Renal cortical epithelial cell (primary cell): ENCODE results near the gene NAALAD2. TPM values are rescaled to one million over a fixed set of nuclear protein-coding genes. Genes with fewer than 3 reads are reported as not detected.
"Not testable (repeated sequence)": the region's sequence is repeated elsewhere in the genome, so short reads cannot be mapped to it uniquely, and the experiment has no call there.

Experiments used
- DNase-seq: peaks from one replicate; pipeline ENCODE4 v3.0.0-alpha.2; 2011; ENCODE audit warnings: low read depth
- total RNA-seq: library from RNA; depleted of rRNA; stranded (reverse); fragments of >200 nt; gene quantifications from 2 replicates; pipeline ENCODE4 v1.2.3, GENCODE V29; 2014

The NAALAD2 gene
- total RNA-seq: 0.10 TPM in 1 of 2 replicates, not detected in the other

DNA sequence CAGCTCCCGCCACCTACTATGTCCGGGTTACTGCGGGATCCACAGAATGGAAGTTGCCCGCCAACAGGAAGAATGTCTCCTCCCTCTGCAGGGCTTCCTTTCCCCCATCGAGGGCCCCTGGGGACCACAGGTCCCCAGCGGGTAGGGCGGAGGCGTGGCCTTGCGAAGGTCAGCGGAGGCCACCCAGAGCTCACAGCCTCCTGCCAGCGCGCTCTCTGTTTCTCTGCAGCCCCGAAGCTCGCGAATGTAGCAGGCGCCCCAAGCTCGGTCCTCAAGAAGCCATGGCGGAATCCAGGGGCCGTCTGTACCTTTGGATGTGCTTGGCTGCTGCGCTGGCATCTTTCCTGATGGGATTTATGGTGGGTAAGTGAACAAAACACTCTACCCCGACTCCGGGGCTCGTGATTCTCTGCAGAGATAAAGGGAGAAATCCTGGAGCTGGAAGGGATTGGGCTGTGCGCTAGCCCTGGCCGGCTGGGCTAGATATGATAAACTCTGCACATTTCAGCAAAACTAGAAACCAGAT, at the start of gene NAALAD2:
NAALAD2 (plus strand) TSS at position 186 of the 526 bp plus-strand sequence; CDS start at position 282, 96 bp downstream.
- no peak for DNase-seq

DNA sequence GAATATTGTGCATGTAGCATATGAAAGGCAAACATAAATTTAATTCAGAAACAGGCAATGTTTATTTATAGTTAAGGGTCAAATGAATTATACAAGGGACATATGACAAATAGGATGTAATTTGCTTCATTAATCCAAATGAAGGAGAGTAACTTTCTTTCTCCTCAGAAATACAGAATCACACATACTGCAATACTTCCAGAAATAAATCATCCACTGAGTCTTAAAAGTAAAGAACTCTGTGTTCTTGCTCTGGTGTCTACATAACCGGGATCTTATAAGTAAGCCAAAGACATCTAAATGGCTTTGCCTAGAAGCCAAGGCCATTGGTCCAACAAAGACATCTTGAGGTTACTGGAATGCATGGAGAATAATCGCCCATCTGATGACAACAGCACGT, 48.8 kb upstream of the NAALAD2 start, which contains the start of gene UBTFL1:
UBTFL1 (plus strand) TSS at position 301 of the 400 bp plus-strand sequence; CDS start at position 301, 0 bp downstream.
- not testable (repeated sequence) for DNase-seq

DNA sequence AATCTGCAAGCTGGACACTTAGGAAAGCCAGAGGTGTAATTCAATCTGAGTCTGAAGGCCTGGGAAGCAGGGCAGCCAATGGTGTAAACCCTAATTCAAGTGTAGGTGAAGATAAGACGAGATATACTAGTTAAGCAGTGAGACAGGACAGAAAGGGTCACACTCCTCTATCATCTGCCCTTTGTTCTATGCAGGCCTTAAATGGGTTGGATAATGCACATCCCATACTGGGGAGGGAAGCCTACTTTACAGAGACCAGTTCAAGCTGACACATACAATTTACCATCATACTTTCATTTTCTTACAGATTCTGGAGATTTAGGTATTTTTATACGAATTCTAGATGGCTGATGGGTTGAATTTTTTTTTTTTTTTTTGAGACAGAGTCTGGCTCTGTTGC, 45.7 kb upstream of the NAALAD2 start:
- DNase-seq: not testable (repeated sequence)

- not testable (repeated sequence) for DNase-seq
Observed at GRCh38 chr11:90095230-90095924, 39.1 kb upstream of the NAALAD2 start.

GRCh38 chr11:90098261-90098660, 36.2 kb upstream of the NAALAD2 start:
- DNase-seq: not testable (repeated sequence)

GRCh38 chr11:90100431-90100830, 34.0 kb upstream of the NAALAD2 start:
- no peak for DNase-seq

- peak; percentile 15 for DNase-seq
Observed at GRCh38 chr11:90113541-90113940, 20.9 kb upstream of the NAALAD2 start.

GRCh38 chr11:90120191-90120590, 14.3 kb upstream of the NAALAD2 start:
- DNase-seq: no peak

- no peak for DNase-seq
Observed at GRCh38 chr11:90124371-90124770, 10.1 kb upstream of the NAALAD2 start.

DNA sequence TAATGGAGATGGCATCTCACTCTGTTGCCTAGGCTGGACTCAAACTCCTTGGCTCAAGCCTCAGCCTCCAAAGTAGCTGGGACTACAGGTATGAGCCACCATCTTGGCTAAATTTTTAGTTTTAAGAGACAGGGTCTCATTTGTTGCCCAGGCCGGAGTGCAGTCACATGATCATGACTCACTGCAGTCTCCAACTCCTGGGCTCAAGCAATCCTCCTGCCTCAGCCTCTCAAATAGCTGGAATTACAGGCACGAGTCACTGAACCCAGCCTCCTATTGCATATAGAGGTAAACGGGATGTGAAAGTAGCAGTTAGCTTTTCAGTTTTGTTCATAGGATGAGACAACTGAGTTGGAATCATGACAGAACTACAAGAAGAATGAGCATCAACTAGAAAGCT, 9.5 kb upstream of the NAALAD2 start:
- DNase-seq: no peak

DNA sequence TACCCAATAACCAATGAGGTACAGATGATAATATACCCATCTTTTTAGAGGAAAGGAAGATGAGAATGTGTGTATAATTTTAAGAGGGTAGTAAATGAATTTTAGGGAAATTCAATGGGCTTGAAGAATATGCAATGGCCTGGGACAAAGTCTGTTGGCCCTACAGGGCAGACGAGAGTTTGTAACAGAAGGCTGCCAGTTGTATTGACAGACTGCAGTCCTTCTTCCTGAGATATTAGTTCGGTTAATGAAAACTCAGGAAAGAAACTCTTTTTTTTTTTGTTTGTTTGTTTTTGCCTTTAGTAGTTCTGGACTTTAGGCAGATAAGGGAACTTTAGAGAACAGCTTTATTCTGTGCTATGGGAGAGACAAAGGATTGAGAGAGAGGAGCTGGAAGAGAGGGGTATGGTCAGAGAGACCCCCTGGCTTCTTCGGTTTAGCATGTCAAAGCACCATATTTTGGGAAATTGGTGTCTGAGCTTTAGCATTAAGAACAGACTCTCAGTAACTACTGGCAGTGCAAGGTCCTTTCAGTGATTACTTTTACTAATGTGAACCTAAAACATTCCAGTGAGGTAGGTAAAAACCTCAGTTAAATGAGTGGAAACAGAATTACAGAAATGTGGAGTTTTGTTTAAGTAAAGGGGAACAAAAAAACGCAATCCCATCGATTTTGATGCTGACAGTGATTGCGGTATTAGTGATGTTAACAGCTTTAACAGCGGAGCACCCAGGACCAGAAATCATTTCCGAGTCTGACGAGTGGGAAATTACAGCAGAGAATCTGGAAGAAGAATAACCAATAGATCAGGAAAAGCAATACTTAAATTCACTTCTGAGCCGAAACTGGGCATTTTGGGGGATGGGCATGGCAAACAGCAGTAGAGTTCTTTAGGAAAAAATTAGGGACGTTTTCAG, 644 bp upstream of the NAALAD2 start:
- no peak for DNase-seq

GRCh38 chr11:90135016-90135415, 553 bp downstream of the NAALAD2 start:
- DNase-seq: peak; percentile 11

DNA sequence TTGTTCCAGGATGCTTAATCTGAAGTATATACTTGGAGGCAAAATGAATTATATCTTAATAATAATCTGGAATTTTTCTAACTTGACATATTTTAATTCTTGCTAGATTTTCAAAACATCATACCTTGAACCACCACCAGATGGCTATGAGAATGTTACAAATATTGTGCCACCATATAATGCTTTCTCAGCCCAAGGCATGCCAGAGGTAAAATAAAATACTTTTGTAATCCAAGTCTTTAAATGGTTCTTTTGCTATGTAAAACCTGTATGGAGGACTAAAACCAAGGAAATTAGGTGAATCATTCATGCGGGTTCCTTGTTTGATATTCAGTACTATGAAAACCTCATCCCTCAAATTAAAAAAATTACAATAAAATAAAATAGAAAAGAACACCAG, 14.4 kb downstream of the NAALAD2 start:
- no peak for DNase-seq

- not testable (repeated sequence) for DNase-seq
Observed at GRCh38 chr11:90166982-90167573, 32.6 kb downstream of the NAALAD2 start.

DNA sequence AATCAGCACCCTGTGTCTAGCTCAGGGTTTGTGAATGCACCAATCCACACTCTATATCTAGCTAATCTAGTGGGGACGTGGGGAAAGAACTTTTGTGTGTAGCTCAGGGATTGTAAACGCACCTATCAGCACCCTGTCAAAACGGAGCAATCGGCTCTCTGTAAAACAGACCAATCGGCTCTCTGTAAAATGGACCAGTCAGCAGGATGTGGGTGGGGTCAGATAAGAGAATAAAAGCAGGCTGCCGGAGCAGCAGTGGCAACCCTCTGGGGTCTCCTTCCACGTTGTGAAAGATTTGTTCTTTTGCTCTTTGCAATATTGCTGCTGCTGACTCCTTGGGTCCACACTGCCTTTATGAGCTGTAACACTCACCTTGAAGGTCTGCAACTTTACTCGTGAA, 33.2 kb downstream of the NAALAD2 start:
- DNase-seq: not testable (repeated sequence)

DNA sequence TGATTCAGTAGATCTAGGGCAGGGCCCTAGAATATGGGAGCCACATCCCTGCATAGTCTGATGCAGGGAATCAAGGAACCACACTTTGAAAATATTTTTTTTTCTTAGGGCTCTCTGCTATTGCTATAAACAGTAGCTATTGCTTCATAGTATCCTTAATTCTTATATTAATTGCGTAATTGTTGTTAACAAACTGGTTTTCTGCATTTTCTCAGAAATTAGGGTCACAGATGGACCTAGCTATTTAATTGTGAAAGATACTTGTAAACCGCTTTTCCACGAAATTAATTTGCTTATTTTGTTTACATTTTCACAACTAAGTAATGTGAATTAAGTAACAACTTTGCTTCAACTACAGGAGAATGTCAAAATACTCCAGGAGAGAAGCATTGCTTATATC, 34.1 kb downstream of the NAALAD2 start:
- no peak for DNase-seq

DNA sequence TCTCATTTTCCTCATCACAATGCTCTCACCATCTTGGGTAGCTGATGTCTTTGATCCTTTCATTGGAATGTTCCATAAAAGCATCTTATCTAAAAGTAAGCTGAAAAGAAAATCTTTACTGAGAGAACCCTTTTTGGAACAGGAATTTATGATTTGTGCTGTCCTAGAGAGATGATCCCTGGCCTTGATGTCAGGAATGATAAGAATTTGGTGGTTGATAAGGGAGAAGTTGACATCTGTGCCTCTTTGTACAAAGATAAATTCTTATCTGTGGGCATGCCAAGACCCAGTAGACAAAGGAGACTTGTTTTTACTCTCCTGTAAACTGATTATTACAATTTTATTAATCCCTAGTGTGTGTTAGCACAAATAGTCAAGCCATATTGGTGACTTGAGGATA, 36.9 kb downstream of the NAALAD2 start:
- no peak for DNase-seq

DNA sequence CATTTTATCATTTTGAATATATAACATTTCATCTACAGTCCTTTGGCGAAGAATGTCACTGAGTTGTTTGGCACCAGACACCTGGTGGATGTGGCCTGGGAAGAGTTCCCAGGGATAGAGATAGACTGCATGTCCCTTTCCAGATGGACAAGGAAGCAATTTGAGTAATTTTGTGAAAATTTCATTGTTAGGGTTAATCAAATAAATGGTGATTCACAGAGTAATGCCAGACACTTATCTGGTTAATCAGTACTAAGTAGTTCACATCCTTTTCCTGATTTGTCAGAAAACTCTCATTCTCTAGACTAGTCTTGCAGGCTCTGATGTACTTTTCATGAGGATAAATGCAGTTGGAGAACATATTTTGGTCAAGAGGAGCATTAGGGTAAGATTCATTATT, 41.6 kb downstream of the NAALAD2 start:
- peak; percentile 54 for DNase-seq

GRCh38 chr11:90178751-90179150, 44.3 kb downstream of the NAALAD2 start:
- DNase-seq: peak; percentile 12

GRCh38 chr11:90179923-90180322, 45.5 kb downstream of the NAALAD2 start:
- no peak for DNase-seq

DNA sequence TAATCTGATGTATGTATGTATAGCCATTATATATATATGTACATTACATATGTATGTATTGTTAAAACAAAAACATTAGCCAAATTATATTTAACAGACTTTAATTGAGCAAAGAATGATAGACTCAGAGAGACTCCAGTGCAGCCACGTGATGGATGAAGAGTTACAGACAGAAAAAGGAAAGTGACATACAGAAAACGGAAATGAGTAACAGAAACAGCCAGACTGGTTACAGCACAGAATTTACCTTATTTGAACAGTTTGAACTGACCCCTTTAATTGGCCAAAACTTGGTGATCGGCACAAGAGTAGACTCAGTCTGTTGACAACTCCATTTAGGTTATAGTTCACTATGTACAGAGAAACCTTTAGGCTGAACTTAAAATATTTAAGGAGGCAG, 53.4 kb downstream of the NAALAD2 start:
- DNase-seq: no peak

DNA sequence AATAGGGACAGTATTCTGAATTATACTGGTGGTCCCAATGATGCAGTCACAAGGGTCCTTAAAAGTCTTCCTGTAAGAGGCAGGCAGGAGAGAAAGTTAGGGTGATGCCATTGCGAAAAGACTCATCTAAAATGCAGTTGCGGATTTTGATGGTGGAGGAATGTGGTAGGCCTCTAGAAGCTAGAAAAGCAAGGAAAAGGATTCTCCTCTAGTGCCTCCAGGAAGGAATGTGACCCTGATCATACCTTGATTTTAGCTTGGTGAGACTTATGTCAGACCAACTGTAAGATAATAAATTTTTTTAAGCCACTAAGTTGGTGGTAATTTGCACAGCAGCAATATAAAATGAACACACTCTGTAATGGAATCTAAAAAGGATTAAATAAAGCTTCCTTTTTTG, 54.5 kb downstream of the NAALAD2 start:
- DNase-seq: no peak
